SK-N-SH (cell line): ENCODE data around the gene NECAB2. TPM values are rescaled to one million over a fixed set of nuclear protein-coding genes. Genes with fewer than 3 reads are reported as not detected.

Source experiments
- CTCF ChIA-PET: fragments of 300-600, 350-600 bp; formaldehyde crosslinking; extraction: SDS; loops from one replicate; lab custom pipeline; 2021; lab: Yijun Ruan, JAX
- POLR2A ChIA-PET: fragments of 350-600 bp; sonication (Branson Sonifier 250); formaldehyde crosslinking; extraction: SDS; loops from one replicate; lab custom pipeline; 2020; ENCODE audit warnings: antibody characterized with exemption, inconsistent platforms; lab: Yijun Ruan, JAX
- DNase-seq: peaks from one replicate; pipeline ENCODE4 v3.0.0; 2012
- H2AFZ ChIP-seq: fragments of 200-600 bp; sonication (generic); 2 replicates; pipeline ENCODE4 v1.8.1; 2016; ENCODE audit warnings: antibody characterized with exemption, mild to moderate bottlenecking, low read depth
- H3F3A ChIP-seq: fragments of 200-600 bp; sonication (generic); replicated peaks from 2 replicates; pipeline ENCODE3; 2016; ENCODE audit warnings: antibody characterized with exemption, mild to moderate bottlenecking; ENCODE audit not compliant: insufficient read depth
- H3K27ac ChIP-seq, 2 experiments: fragments of 200-500 bp in 1 of 2; fragments of 200-600 bp in 1 of 2; sonication (Bioruptor generic) in 1 of 2; sonication (generic), shearing (Covaris generic) in 1 of 2; 2 replicates each; pipeline versions ENCODE4 v1.5.1 to v1.6.1; 2014 to 2016; ENCODE audit warnings: low read depth in 2 of 2, inconsistent platforms in 1 of 2, low read length in 1 of 2, mild to moderate bottlenecking in 1 of 2, mixed read lengths in 1 of 2
- H3K27me3 ChIP-seq: fragments of 200-600 bp; sonication (generic), shearing (Covaris generic); 2 replicates; pipeline ENCODE4 v1.6.1; 2016; ENCODE audit warnings: mixed run types; ENCODE audit not compliant: insufficient read depth
- H3K36me3 ChIP-seq, 2 experiments: fragments of 200-500 bp in 1 of 2; fragments of 200-600 bp in 1 of 2; sonication (Bioruptor generic) in 1 of 2; sonication (generic) in 1 of 2; replicated peaks in 1 of 2; 2 replicates each; pipeline versions ENCODE3 to v1.5.1; 2014 to 2016; ENCODE audit warnings: low read length in 1 of 2, mild to moderate bottlenecking in 1 of 2; ENCODE audit not compliant: insufficient read depth in 2 of 2, control insufficient read depth in 1 of 2
- H3K4me1 ChIP-seq, 2 experiments: fragments of 200-500 bp in 1 of 2; fragments of 200-600 bp in 1 of 2; sonication (Bioruptor generic) in 1 of 2; sonication (generic), shearing (Covaris generic) in 1 of 2; 2 replicates each; pipeline versions ENCODE4 v1.5.1 to v1.6.1; 2014 to 2016; ENCODE audit warnings: low read depth in 1 of 2, low read length in 1 of 2, mixed run types in 1 of 2; ENCODE audit not compliant: insufficient read depth in 2 of 2, control insufficient read depth in 1 of 2
- H3K4me2 ChIP-seq: fragments of 200-600 bp; sonication (generic), shearing (Covaris generic); 2 replicates; pipeline ENCODE4 v1.6.1; 2017; ENCODE audit warnings: mixed run types
- H3K4me3 ChIP-seq, 2 experiments: fragments of 200-500 bp in 1 of 2; fragments of 200-600 bp in 1 of 2; sonication (Bioruptor generic) in 1 of 2; sonication (generic), shearing (Covaris generic) in 1 of 2; 2 replicates each; pipeline versions ENCODE4 v1.5.1 to v1.8.1; 2014 to 2016; ENCODE audit warnings: low read depth in 2 of 2, inconsistent platforms in 1 of 2, low read length in 1 of 2, mild to moderate bottlenecking in 1 of 2, mixed read lengths in 1 of 2, moderate library complexity in 1 of 2
- H3K79me2 ChIP-seq: fragments of 200-600 bp; sonication (generic); 2 replicates; pipeline ENCODE4 v1.8.1; 2017; ENCODE audit warnings: mild to moderate bottlenecking; ENCODE audit not compliant: insufficient read depth
- H3K9ac ChIP-seq: fragments of 200-600 bp; sonication (generic); 2 replicates; pipeline ENCODE4 v1.6.1; 2017; ENCODE audit warnings: mixed run types
- H3K9me2 ChIP-seq: fragments of 200-600 bp; sonication (generic); 2 replicates; pipeline ENCODE4 v1.6.1; 2017; ENCODE audit warnings: mixed run types
- H3K9me3 ChIP-seq: fragments of 200-600 bp; sonication (generic); 2 replicates; pipeline ENCODE4 v1.6.1; 2017; ENCODE audit warnings: mixed run types, mild to moderate bottlenecking, moderate library complexity
- H4K20me1 ChIP-seq: fragments of 200-600 bp; sonication (generic); 2 replicates; pipeline ENCODE4 v1.6.1; 2017; ENCODE audit warnings: mild to moderate bottlenecking, mixed run types; ENCODE audit not compliant: insufficient read depth
- CTCF ChIP-seq: fragments of 200-600 bp; sonication (generic); IDR thresholded peaks from 2 replicates; pipeline ENCODE4 v1.6.1; 2017; ENCODE audit warnings: antibody characterized with exemption, mild to moderate bottlenecking, moderate library complexity
- EP300 ChIP-seq, 2 experiments: IDR thresholded peaks; 2 replicates each; pipeline versions ENCODE4 v1.4.0 to v1.6.1; 2012; ENCODE audit warnings: borderline replicate concordance in 1 of 2, low read depth in 1 of 2, low read length in 1 of 2
- FOSL2 ChIP-seq: IDR thresholded peaks from 2 replicates; pipeline ENCODE4 v1.4.0; 2012; ENCODE audit warnings: low read depth, mild to moderate bottlenecking, moderate library complexity, borderline replicate concordance
- FOXJ3 ChIP-seq: sonication (generic); formaldehyde crosslinking; IDR thresholded peaks from 2 replicates; pipeline ENCODE4 v1.5.1; 2020; ENCODE audit warnings: mild to moderate bottlenecking, missing genetic modification reagents
- GABPA ChIP-seq: IDR thresholded peaks from 2 replicates; pipeline ENCODE4 v1.4.0; 2012; ENCODE audit warnings: low read depth, mild to moderate bottlenecking
- GATA2 ChIP-seq: sonication (generic); formaldehyde crosslinking; IDR thresholded peaks from 2 replicates; pipeline ENCODE4 v1.5.0; 2020; ENCODE audit warnings: mild to moderate bottlenecking, missing genetic modification reagents
- IRF3 ChIP-seq: fragments of 150-350 bp; IDR thresholded peaks from 2 replicates; pipeline ENCODE4 v1.6.1; 2016; ENCODE audit warnings: mild to moderate bottlenecking, low read depth, low read length
- MEF2A ChIP-seq: IDR thresholded peaks from 2 replicates; pipeline ENCODE4 v1.4.0; 2012; ENCODE audit warnings: low read depth, borderline replicate concordance
- MXI1 ChIP-seq: IDR thresholded peaks from 2 replicates; pipeline ENCODE4 v1.6.1; 2012; ENCODE audit warnings: mild to moderate bottlenecking, low read depth, low read length, improper control_type of control experiment
- PBX3 ChIP-seq: IDR thresholded peaks from 2 replicates; pipeline ENCODE4; 2012
- POLR2AphosphoS5 ChIP-seq: IDR thresholded peaks from 2 replicates; pipeline ENCODE4 v1.6.1; 2012; ENCODE audit warnings: low read depth, low read length
- RAD21 ChIP-seq: IDR thresholded peaks from 2 replicates; pipeline ENCODE4 v1.6.1; 2012; ENCODE audit warnings: mild to moderate bottlenecking, low read length
- RCOR1 ChIP-seq: fragments of 150-350 bp; IDR thresholded peaks from 2 replicates; pipeline ENCODE4 v1.6.1; 2017; ENCODE audit warnings: antibody characterized with exemption, low read length
- REST ChIP-seq: IDR thresholded peaks from 2 replicates; pipeline ENCODE4 v1.6.1; 2012; ENCODE audit warnings: mild to moderate bottlenecking, low read depth, low read length, moderate library complexity
- TAF1 ChIP-seq: IDR thresholded peaks from 2 replicates; pipeline ENCODE4 v1.6.1; 2012; ENCODE audit warnings: low read depth, mild to moderate bottlenecking, low read length, moderate library complexity, borderline replicate concordance
- TEAD4 ChIP-seq: IDR thresholded peaks from 2 replicates; pipeline ENCODE4 v1.4.0; 2012; ENCODE audit warnings: mild to moderate bottlenecking, borderline replicate concordance; ENCODE audit not compliant: insufficient read depth
- WGBS: methylation state at CpG from one replicate; pipeline ENCODE4 v1.1.6; 2017; ENCODE audit warnings: low lambda C conversion rate; 5-methylcytosine and 5-hydroxymethylcytosine counted together
- polyA plus RNA-seq, 3 experiments: library from polyadenylated mRNA; depleted of rRNA; stranded (reverse); fragments of >200 nt; gene quantifications; 2 replicates each; pipeline ENCODE4 v1.2.3, GENCODE V29; 2012

NECAB2 gene
- polyA plus RNA-seq, 1 of the 3 experiments (the other 2 are of a cell fraction) = 0.58 TPM

GRCh38 chr16:84036131-84036530 is 68.1 kb downstream of the NECAB2 start:
- WGBS = 34% methylated on average over 3 of the region's 3 CpGs
- H3K4me3 ChIP-seq = no peak overlapping the region
- no peak overlapping the region for H3K27ac ChIP-seq
- H3K9me2 ChIP-seq = no peaks in the 10 kb centered on the region
- POLR2A ChIA-PET = no interaction called here
- H3K36me3 ChIP-seq = no peaks in the 10 kb centered on the region
- H3K79me2 ChIP-seq = no peaks in the 10 kb centered on the region
- TF ChIP-seq FOSL2 = no peak
- no peak for TF ChIP-seq EP300 (IDR thresholded peaks at IDR 0.05; ENCODE audit: borderline replicate concordance in 1 of 2, low read depth in 1 of 2, low read length in 1 of 2)
- no peak for TF ChIP-seq CTCF
- no peak for TF ChIP-seq PBX3
- TF ChIP-seq RAD21 = no peak
- no peak for TF ChIP-seq FOXJ3 (CRISPR knock-in tag)
- no peak for TF ChIP-seq IRF3
- TF ChIP-seq GATA2 = no peak
- TF ChIP-seq POLR2AphosphoS5 = no peak
- no peak for TF ChIP-seq TAF1
- TF ChIP-seq REST = no peak
- no peak for TF ChIP-seq MEF2A
- no peak for TF ChIP-seq RCOR1
- no peak for TF ChIP-seq GABPA
- no peak for TF ChIP-seq MXI1
- TF ChIP-seq TEAD4 = no peak
- no peak for DNase-seq
- no peaks in the 10 kb centered on the region for H4K20me1 ChIP-seq
- no peaks in the 10 kb centered on the region for H3K9me3 ChIP-seq
- no peak overlapping the region for H3K9ac ChIP-seq
- H3K27me3 ChIP-seq = no peaks in the 10 kb centered on the region; the same call in 1 of the 2 replicates
- H3K4me1 ChIP-seq = no peaks in the 10 kb centered on the region; a peak in 1 of 4 replicates
- H3K4me2 ChIP-seq = no peak overlapping the region
- CTCF ChIA-PET = interaction anchor here (1.0 to 1.2 kb wide), 2 partner anchors 27 to 80 kb away, joined by 3 read pairs; no protein-coding TSS in a partner anchor
- H2AFZ ChIP-seq = no peak overlapping the region
- no peaks in the 10 kb centered on the region for H3F3A ChIP-seq
